HG02678 (cell line): ENCODE measurements around the gene EYS.
"Not testable (repeated sequence)": the region's sequence is repeated elsewhere in the genome, so short reads cannot be mapped to it uniquely, and the experiment has no call there.

Source experiments
- ATAC-seq: cut with Tn5 transposase; IDR thresholded peaks from one replicate; pipeline ENCODE4 v1.9.1; 2021; ENCODE audit warnings: mild to moderate bottlenecking, moderate library complexity; ENCODE audit not compliant: unreplicated experiment

EYS gene

DNA sequence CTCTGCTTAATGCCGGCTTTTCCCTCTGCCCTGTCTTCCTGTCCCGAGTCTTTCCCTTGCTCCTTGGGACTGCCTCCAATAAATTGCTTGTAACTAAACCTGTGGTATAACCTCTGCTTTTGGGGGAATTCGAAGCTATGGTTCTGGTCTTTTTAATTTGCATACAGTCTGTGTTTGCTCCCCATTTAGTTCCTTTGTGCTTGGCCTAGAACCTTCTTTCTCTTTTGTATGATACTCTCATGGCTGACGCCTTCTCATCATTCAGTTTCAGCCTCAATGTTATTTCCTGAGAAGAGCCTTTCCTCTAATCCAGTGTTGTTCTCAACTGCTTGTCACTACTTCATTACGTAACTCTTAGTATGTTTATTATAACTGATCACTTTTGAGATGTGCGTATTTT, 1823.4 kb downstream of the EYS start:
- ATAC-seq = peak; percentile 53

DNA sequence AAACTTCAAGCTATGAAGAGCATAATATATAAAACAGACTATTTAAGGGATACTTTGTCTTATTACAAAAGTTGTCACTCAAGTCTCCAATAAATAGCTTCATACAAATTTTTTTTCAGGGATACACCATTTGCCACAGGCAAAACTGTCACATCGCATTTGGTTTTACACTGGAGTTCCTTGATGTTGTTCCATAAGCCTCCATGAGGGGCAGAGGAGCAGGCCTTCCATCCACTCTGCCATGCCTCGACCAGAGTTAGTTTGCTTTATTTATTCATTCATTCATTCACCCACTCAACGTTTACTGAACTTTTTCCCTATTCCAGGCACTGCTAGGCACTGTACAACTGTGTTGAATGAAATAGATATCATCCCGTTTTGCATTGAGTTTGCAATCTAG, 1824.8 kb downstream of the EYS start:
- ATAC-seq = no peak

DNA sequence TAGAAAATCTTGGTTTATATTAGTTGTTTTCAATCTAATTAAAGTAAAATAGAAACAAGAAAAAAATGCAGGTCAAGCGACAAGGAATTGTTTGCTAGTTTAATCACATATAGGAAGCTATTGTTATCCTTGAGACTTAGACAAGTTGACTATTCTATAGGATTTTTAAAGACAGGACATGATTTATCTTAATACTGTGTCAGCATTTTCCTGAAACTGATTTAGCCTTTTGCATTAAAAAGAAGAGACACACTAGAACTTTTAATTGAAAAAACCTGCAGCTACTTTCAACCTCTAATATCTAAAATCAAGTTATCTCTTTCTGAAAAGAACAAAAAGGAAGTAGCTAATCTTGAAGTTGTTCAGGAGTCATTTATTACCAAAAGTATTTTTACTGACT, 1825.2 kb downstream of the EYS start:
- no peak for ATAC-seq

DNA sequence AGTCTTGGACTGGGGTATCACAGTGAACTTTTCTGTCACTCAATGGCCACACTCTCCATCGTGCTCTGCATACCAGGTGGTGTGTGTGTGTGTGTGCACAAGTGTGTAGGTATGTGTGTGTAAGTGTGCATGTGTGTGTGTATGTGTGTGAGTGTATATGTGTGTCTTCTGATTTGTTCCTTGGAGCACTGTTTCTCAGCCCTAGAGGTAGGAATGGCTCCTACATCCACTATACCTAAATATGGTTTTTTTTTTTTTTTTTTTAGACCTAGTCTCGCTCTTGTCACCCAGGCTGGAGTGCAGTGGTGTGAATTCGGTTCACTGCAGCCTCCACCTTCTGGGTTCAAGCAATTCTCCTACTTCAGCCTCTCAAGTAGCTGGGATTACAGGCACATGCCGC, 1834.8 kb downstream of the EYS start:
- no peak for ATAC-seq

DNA sequence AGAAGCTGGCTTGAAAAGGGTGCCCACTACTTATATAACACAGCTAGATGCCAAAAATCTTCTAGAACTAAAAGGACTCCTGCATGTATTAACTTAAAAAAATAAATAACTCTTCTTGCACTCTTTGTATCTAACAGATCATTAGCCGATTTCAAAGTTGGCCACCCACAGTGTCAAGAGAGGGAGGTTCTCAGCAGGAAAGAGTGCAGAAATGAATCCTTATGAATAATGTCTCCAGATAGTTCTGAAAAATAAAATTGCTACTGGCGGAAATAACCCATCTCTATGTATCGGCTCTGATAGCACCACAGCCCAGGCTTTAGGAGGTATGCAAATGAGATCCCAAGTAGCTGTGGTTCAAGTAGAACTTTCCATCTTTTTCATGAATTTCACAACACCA, 1838.7 kb downstream of the EYS start:
- no peak for ATAC-seq

DNA sequence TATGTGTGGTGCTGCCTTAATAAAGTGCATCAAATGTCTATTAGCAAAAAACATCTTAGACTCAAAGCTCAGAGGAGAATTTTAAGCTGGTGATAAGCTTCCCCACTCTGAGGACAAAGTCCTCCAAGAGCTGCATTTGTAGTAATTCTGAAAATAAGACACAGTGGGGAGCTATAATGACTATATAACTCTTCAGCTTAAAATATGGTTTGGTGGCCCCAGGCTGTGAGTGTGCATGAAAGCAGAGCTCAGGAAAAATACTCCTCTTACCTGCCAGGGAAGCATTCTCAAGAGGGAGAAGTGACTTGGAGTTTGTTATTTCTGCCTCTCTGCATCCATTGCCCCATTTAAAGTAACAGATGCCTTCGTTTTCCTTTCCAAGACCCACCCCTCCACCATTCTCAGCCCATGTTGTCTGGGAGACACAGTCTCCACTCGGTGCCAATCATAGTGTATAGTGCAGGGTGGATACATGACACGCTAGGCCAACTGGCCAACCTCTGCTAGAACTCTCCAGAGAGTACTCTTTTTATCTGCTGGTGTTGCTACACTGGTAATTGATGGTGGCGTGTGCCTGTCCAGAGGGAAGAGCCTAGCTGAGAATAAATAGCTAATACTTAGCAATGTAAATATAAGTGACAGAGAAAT, 1842.2 kb downstream of the EYS start:
- no peak for ATAC-seq

DNA sequence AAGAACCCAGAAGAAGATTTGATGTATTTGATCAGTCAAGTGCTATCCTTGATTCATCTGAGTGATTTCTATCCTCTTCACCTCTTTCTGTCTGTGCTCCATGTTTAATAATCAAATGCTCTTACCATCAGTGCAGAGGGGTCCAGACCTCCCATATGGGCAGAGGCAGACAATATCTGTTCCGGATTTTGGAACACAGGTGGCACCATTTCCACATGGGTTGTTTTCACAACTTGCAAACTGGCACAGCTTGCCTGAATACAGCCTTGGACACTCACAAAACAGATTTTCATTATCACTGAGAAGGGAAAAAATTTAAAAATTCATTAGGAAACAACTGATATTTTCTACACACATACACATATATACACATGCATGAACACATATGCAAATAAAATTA, 1843.0 kb downstream of the EYS start:
- no peak for ATAC-seq

DNA sequence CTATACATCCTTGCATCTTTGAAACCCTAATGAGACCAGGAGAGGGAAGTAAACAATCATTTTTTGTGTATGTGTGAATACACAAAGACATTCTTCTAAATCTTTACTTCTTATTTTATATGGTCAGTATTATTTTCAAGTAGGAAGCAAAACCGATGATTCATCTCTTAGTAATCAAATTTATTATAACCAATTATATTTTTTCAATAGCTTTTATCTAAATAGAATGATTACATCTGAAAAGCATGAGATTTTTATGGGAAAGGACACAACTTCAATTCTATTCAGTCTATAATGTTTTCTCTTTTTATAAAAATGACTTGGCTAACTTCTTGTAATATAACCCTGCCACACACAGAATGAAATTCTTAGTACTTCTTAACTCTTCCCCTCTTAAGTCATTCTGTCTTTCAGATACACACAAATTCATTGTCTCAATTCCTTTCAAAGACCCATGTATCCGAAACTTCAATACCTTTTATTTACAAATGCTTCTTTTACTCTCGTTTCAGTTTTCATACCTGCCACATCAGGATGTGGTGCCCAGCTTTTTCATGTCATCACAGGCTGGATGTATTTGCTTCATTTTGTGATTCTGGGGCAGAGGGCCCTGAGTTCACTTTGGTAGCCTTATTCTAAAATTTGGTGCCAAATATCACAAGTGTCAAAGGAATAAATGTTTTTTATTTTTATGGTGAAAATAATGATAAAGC, 1844.4 kb downstream of the EYS start:
- no peak for ATAC-seq

DNA sequence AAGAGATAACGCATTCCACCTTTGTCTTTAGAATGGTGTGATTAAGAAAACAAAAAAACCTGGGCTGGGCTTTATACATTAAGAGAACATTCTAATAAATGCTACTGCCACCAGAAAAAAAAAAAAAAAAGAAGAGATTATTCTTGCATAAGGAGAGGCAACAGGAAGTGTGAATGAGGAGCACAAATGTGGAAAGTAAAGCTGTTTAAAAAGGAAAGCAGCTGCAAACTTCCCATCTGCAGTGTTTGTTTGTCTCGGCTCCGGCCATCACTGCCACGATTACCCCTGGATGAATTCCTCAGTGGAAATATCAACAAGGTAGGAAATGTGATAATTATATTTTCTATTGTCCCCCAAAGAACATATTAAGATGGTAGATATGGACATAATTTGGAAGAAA, 1847.5 kb downstream of the EYS start:
- ATAC-seq = no peak

DNA sequence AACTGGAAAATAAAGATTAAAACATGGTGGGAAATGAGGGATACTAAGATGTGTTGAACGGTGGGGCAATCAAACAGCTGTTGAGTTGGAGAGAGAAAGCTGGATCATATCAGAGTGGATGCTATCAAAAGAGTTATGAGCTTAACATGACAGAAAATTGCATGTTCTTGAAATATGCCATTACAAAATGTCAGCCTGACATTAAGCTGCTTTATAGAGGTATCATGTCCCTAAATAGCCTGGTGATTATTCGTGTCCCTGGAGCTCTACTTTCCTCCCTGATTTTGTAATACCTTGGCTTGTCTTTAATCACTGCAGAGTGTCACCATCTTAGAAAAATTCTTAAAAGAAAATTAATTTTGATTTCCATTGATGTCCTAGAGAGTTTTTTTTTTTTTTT, 1848.3 kb downstream of the EYS start:
- no peak for ATAC-seq

DNA sequence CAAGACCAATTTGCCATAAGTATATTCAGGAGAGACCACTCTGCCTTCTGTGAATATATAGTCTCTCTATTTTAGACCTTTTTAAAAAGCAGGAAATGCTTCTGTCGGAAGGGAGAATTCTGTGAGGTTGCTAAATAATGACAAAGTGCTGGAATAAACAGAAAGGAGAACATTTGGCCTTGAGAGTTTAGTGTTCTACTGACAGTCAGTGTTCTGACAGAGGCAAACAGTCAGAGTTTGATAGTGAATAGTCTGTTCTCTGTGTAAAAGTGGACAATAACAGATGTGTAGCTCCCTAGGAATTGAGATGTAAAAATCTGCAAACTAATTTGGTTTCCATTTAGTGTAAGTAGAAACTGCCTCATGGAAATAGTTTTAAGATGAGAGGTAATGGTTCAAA, 1850.8 kb downstream of the EYS start:
- no peak for ATAC-seq

DNA sequence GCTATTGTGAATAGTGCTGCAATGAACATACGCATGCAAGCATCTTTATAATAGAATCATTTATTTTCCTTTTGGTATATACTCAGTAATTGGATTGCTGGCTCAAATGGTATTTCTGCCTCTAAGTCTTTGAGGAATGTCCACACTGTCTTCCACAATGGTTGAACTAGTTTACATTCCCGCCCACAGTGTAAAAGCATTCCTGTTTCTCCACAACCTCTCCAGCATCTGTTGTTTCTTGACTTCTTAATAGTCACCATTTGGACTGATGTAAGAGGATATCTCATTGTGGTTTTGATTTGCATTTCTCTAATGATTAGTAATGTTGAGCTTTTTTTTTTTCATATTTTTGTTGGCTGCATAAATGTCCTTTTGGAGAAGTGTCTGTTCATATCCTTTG, 1862.7 kb downstream of the EYS start:
- ATAC-seq = no peak

DNA sequence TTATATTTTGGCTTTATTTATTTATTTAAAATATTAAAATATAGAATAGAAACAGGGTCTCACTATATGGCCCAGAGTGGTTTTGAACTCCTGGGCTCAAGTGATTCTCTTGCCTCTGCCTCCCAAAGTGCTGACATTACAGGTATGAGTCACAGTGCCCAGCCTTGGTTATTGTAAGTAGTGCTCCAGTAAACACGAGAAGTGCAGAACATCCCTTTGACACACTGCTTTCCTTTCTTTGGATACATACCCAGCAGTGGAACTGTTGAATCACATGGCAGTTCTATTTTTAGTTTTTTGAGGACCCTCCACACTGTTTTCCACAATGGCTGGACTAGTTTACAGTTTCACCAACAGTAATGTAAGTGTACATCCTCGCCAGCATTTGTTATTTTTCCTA, 1867.5 kb downstream of the EYS start:
- ATAC-seq = no peak

DNA sequence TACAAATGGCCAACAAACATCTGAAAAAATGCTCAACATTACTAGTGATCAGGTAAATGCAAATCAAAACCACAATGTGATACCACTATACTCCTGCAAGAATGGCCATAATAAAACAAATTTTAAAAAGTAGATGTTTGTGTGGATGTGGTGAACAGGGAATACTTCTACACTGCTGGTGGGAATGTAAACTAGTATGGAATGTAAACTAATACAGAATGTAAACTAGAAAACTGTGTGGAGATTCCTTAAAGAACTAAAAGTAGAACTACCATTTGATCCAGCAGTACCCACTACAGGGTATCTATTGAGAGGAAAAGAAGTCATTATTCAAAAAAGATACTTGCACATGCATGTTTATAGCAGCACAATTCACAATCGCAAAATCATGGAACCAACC, 1878.3 kb downstream of the EYS start:
- ATAC-seq = not testable (repeated sequence)

DNA sequence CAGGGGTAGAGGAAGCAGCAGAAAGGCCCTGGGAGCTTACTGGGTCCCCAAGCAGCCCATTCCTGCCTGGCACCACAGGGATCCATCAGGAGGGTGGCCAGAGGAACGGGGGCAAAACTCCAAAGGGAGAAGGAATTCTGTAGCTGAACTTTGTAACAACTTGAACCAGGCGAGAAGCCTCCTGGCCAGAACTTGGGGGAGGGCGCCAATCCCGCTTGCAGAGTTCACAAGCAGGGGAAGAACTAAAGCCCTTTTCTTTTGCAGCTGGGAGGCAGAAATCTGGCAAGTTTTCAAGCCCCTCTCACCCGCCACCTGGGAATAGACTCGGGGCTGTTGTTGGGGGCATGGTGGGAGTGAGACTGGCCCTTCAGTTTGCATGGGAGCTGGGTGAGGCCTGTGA, 1882.3 kb downstream of the EYS start:
- no peak for ATAC-seq

DNA sequence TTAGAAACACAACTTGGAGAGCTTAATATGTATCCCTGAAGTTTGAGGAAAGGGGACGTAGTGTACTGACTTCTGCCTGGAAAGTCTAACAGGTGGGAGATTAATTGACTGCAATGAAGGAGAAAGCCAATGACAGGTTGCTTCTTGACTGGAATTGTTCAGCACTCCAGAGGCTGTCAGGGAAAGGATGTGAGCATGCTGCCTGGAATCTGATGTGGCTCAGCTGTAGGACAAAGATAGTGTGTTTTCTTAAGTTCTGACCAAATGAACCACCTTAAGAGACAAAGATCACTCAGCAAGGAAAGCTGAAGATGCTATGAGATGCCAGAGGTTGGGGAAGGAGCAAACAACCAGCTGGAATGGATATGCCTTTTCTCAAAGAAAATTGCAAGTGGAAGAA, 1885.6 kb downstream of the EYS start:
- ATAC-seq = no peak

DNA sequence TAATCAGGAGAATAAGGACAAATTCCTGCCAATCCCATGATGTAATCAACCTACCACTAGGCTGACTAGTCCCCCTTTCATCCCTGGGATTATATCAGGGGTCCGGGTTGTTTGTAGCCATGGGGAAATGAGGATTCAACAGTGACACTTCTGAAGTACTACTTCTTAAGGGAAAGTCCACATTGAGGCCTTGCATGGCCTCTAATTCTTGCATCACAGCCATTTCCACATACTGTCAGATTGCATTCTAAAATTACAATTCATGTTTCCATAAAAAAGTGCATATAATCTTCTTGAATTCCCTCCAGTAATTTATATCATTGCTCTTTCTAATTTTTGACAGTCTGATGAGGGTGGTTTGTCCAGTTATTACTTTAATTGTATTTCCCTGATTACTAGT, 1887.2 kb downstream of the EYS start:
- no peak for ATAC-seq

DNA sequence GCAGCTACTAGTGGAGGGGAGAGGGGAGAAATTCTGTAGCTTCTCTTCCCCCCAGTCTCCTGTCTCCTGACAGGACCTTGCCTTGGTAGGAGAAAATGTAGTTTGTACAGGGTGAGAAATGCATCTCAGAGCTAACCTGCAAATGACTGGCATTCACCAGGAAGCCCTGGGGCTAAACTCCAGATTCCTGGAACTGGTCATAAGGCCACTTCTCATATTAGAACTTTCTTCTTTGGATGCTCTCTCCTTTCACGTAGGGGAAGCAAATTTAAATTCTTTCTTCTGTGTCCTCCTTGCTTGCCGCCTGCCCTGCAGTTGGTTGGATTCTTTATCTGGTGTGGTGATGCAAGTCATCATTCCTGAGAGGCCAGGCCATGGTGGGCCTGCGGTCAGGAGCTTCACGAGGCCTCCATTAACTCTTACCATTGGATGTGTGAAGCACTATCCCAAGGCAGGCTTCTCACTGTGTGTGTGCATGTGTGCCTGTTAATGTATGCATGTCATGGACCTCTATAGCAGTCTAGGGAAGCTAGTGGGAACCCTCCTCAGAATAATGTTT, 1889.5 kb downstream of the EYS start:
- ATAC-seq = no peak

DNA sequence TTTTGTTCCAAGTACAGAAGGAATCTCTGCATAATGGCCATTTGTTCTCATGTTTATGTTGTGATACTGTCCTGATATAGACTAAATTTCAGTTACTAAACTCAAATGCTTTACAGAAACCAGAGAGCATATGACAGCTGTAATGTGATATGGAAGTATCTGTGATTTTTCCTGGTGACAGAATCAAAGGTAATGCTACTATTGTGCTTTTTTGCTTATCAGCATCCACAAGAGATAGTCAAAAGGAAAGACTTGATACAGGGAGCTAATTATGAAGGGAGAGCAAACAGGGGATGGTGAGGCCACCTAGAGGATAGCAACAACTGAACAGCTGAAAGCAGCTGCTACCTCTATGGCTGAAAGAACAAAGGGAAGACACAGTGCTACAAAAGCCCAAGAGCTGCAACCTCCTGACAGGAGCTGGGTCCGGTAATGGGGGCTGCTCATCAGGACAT, 1890.0 kb downstream of the EYS start:
- no peak for ATAC-seq

DNA sequence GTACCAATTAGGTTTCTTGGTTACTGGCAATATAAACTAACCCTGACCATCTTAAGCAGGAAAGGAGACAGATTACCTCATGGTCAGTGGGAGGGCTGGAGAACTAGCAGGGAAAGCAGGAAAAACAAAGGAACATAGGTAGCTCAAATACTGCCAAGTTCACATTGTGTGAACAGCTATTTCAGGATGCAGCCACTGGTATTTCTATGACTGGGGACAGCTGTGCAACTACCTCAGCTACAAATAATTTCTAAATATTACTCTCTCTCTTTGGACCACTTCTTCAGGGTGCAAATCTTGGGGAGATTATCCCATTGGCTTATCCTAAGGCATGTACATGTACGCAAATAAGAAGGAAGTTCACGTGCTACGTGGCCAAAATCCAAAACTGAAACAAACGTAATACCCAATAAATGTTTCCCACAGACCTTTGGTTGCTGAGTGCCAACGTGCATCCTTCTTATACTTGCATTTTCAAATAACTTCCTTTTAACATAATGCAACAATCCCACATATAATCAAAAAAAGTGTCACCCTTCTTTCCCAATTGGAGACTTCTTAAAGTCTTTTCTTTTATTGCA, 1890.5 kb downstream of the EYS start:
- no peak for ATAC-seq

DNA sequence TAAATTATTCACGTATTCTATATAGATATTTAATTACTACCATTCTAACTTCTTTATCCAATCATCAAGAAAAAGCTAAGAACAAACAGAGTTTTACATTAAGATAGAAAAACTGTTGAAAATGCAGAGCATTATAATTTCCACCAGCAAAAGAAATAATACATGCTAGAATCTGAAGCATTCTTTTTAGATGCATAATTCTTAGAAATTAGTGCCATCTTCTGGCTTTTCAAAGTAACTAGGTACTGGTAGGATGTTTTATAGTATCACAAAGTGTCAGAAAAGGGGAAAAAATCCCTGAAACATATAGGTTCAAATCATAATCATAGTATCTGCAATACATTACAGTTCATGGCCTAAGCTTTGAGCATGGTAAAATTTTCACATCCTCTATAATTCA, 1892.6 kb downstream of the EYS start:
- no peak for ATAC-seq

DNA sequence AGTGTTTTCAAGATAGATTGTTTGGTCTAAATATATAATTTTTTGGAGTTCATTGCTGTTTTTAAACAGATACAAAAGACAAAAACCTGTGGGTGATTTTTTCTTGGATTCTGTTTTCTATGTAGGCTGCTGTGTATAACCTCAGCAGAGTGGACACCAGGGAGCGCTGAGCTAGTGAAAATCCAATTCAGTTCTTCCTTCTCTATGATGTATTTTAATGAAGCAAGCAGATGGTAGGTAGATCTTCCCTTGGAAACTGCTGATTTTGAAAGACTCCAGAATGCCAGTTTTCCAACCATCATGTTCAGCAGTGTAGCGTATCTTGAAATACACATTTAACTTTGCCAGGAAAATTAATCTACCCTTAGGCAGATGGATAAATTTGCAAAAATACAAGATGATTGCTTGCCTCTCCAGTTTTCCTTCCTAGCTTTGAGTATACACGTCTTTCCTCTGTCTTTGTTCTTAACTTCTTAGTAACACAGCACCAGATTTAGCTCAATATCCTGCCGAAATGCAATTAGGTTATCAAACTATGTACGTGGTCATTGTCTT, 1893.4 kb downstream of the EYS start:
- ATAC-seq = no peak
